Hepatocyte (in vitro differentiated cells): ENCODE measurements around the gene KRT23.
"Not testable (repeated sequence)": the region's sequence is repeated elsewhere in the genome, so short reads cannot be mapped to it uniquely, and the experiment has no call there.

ENCODE experiments used
- EZH2 ChIP-seq: fragments of 200-600 bp; sonication (generic); IDR thresholded peaks from 2 replicates; pipeline ENCODE4 v1.6.1; 2016; ENCODE audit warnings: antibody characterized with exemption, mild to moderate bottlenecking, borderline replicate concordance
- EZH2phosphoT487 ChIP-seq: fragments of 200-600 bp; sonication (generic); IDR thresholded peaks from one replicate; pipeline ENCODE4 v1.6.1; 2018; ENCODE audit warnings: antibody characterized with exemption, mild to moderate bottlenecking, low read depth, moderate library complexity; ENCODE audit not compliant: unreplicated experiment, severe bottlenecking
- TF ChIP-seq, protein P1 (sequence below): fragments of 200-600 bp; sonication (generic); IDR thresholded peaks from 2 replicates; pipeline ENCODE4 v1.5.1; 2016; ENCODE audit warnings: antibody characterized with exemption, mild to moderate bottlenecking; ENCODE audit not compliant: poor library complexity

DNA sequence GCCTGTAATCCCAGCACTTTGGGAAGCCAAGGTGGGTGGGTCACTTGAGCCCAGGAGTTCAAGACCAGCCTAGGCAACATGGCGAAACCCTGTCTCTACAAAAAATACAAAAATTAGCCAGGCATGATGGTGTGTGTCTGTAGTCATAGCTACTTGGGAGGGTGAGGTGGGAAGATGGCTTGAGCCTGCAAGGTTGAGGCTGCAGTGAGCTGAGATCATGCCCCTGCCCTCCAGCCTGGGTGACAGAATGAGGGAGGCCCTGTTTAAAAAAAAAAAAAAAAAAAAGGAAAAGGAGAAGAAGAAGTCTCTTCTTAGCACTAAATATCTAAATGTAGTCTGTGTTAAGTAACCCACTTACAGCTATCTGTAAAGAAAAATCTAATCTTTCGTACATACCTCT lies 20.3 kb downstream of the KRT23 start:
- TF ChIP-seq EZH2, EZH2phosphoT487: not testable (repeated sequence)
- TF ChIP-seq, protein P1, sequence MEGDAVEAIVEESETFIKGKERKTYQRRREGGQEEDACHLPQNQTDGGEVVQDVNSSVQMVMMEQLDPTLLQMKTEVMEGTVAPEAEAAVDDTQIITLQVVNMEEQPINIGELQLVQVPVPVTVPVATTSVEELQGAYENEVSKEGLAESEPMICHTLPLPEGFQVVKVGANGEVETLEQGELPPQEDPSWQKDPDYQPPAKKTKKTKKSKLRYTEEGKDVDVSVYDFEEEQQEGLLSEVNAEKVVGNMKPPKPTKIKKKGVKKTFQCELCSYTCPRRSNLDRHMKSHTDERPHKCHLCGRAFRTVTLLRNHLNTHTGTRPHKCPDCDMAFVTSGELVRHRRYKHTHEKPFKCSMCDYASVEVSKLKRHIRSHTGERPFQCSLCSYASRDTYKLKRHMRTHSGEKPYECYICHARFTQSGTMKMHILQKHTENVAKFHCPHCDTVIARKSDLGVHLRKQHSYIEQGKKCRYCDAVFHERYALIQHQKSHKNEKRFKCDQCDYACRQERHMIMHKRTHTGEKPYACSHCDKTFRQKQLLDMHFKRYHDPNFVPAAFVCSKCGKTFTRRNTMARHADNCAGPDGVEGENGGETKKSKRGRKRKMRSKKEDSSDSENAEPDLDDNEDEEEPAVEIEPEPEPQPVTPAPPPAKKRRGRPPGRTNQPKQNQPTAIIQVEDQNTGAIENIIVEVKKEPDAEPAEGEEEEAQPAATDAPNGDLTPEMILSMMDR = not testable (repeated sequence)
